ENCODE data around the gene PRSS21. TPM values are rescaled to one million over a fixed set of nuclear protein-coding genes. Genes with fewer than 3 reads are reported as not detected.

PRSS21 gene
- total and polyA plus RNA-seq, 10 of the 15 experiments (the other 5 are each of a cell fraction or from before 2014, with no cell fraction given), result 5.3 to 73.4 (median 40.1) TPM; not detected in 1

DNA sequence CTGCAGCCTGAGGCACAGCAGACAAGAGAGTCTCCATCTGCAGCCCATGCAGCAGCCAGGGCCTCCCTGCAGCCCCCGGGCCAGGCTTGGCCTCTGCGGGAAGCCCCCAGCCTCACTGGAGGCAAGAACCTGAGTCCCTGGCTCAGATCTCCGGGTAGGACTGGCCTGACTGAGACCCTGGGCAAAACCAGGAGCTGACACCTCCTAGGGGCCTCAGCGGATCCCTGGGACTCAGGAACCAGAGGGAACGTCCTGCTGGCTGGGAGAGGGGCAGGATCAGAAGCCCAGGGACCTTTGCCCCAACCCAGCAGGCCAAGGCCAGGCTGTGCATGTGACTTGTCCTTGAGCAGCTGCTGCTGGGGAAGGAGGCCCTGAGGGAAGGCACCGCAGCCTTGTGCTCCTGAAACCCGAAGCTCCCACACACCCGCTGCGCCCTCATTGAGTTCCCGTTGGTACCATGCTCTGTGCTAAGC is 1.7 kb upstream of the PRSS21 start:
- no peak for FAIRE-seq
- H3K79me2 ChIP-seq (ENCODE audit: control insufficient read depth, insufficient read depth, low read length), result peaks cover 7% of the 10 kb centered on the region
- no peak for DNase-seq (ENCODE audit: low read depth, low spot score)
- ChIA-PET POLR2A (no interaction called here), SMC1A (ENCODE audit: uncharacterized antibody, unreplicated experiment) (no interaction called here), CTCF (no interaction called here), RAD21 (ENCODE audit: unreplicated experiment) (no interaction called here)
- H2AFZ ChIP-seq (ENCODE audit: control insufficient read depth, low read depth, low read length), result no peak overlapping the region
- H4K20me1 ChIP-seq (ENCODE audit: control insufficient read depth, insufficient read depth), result no peaks in the 10 kb centered on the region
- ATAC-seq, result no peak
- H3K9ac ChIP-seq (ENCODE audit: control insufficient read depth, insufficient read depth, low read length), result no peak overlapping the region
- H3K27ac ChIP-seq (ENCODE audit: control insufficient read depth, insufficient read depth), result no peak overlapping the region
- BruUV-seq (replicated peaks), result no TSS peak
- WGBS (ENCODE audit: insufficient coverage, insufficient replicate concordance, low lambda C conversion rate, missing lambda C conversion rate), result 69% methylated on average over 10 of the region's 10 CpGs
- no peaks in the 10 kb centered on the region for H3K36me3 ChIP-seq (ENCODE audit: control insufficient read depth in 2 of 2, insufficient read depth in 2 of 2, low read length in 1 of 2)
- H3K27me3 ChIP-seq (replicated peaks in 1 of 2; ENCODE audit: control insufficient read depth in 2 of 2, insufficient read depth in 2 of 2, low read length in 1 of 2), result peaks cover 0 to 5% of the 10 kb centered on the region in 2 experiments; a peak in 2 of 4 replicates
- no peak overlapping the region for H3K4me2 ChIP-seq (ENCODE audit: control insufficient read depth, insufficient read depth)
- TF ChIP-seq NR2F1 (conservative IDR thresholded peaks at IDR 0.05), result no peak
- TF ChIP-seq BMI1 (IDR thresholded peaks at IDR 0.05; ENCODE audit: borderline replicate concordance), result no peak
- TF ChIP-seq SUPT20H (IDR thresholded peaks at IDR 0.05; ENCODE audit: borderline replicate concordance, control insufficient read depth, low read depth, low read length), result no peak
- TF ChIP-seq BHLHE40 (IDR thresholded peaks at IDR 0.05; ENCODE audit: borderline replicate concordance in 1 of 2, low read depth in 2 of 2, low read length in 1 of 2), result no peak
- TF ChIP-seq EGR1 (IDR thresholded peaks at IDR 0.05; ENCODE audit: borderline replicate concordance in 1 of 2, low read depth in 2 of 2, low read length in 2 of 2), result no peak
- in situ Hi-C loops (cut with MboI) (no loop called here), intact Hi-C loops (cut with micrococcal nuclease; ENCODE audit: unreplicated experiment) (no loop called here)
- H3K9me3 ChIP-seq (replicated peaks; ENCODE audit: control insufficient read depth, insufficient read depth, low read length), result no peaks in the 10 kb centered on the region
- H3K4me1 ChIP-seq (ENCODE audit: control insufficient read depth, insufficient read depth, low read length), result no peaks in the 10 kb centered on the region
- no peak overlapping the region for H3K4me3 ChIP-seq

Data from GM12878 (cell line).